ENCODE results near the gene HDAC11. TPM values are rescaled to one million over a fixed set of nuclear protein-coding genes. Genes with fewer than 3 reads are reported as not detected.

Gene HDAC11
- total and polyA plus RNA-seq, 9 of the 15 experiments (the other 6 are each of a cell fraction or from before 2014, with no cell fraction given) = 0.60 to 6.0 (median 4.5) TPM

DNA sequence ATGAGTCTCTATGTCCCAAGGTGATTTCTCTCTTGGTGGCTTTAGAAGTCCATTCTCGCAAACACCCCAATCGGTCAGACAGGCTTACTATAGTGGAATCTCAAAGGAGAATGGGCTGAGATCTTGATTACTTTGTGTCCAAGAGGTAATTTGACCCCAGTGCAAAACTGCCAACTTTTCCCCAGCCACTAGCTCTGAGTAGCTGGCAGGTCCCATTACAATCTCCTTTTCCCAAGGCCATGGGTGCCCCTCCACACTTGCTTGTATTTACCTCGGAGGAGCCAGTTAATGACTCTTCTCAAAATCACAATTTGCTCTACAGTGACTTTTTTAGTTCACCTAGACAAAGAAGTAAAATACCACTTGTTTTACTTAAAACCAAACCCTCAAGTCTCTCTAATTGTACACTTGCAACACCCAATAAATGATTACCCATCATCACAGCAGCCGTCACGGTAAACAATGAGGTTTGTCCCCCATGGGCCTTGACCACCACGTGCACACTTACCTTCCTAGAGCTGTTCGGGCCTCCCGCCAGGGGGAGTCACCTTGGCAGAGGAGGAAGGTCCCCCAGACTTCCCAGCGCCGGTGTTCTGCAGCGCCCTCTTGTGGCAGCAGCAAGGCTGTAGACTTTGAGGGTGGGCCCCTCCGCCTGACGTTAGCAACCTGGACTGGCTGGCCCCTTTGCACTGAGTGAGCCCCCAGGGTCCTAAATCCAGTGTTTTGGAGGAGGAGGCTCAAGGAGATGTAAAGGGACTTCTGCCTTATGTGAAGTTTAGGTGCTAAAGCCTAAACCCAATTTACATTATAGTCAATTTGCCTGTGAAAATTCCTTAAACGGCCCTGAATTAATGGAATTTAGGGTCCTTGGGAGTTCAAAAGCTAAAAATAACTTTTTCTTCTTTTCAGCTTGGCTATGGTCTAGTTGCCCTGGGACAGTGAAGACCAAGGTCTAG is 18.7 kb upstream of the HDAC11 start:
- BruUV-seq (replicated peaks) = no TSS peak
- Histone ChIP-seq H3K9me3 (replicated peaks; ENCODE audit: control insufficient read depth, insufficient read depth, low read depth, low read length) (no peaks in the 10 kb centered on the region), H3K27ac (ENCODE audit: extremely low read depth, low read depth, low read length) (no peak overlapping the region), H3K9me1 (ENCODE audit: control insufficient read depth, insufficient read depth, low read length) (no peaks in the 10 kb centered on the region), H2AFZ (ENCODE audit: low read depth, low read length) (peak overlapping the region; percentile 84), H4K20me1 (replicated peaks; ENCODE audit: control insufficient read depth, insufficient read depth, low read length) (no peaks in the 10 kb centered on the region), H3K4me2 (ENCODE audit: insufficient read depth, low read length) (no peak overlapping the region), H3K79me2 (ENCODE audit: control insufficient read depth, insufficient read depth, low read length) (no peaks in the 10 kb centered on the region), H3K36me3 (ENCODE audit: control insufficient read depth, insufficient read depth, low read length) (no peaks in the 10 kb centered on the region), H3K4me1 (replicated peaks in 1 of 2; ENCODE audit: control insufficient read depth in 2 of 2, insufficient read depth in 2 of 2, low read length in 2 of 2) (peaks cover 4 to 14% of the 10 kb centered on the region in 2 experiments; a peak in 4 of 5 replicates), H3K9ac (ENCODE audit: insufficient read depth in 1 of 2, low read depth in 2 of 2, low read length in 2 of 2) (no peak overlapping the region; a peak in 1 of 4 replicates), H3K27me3 (ENCODE audit: control insufficient read depth in 2 of 2, insufficient read depth in 2 of 2, low read length in 2 of 2) (peaks cover 6 to 25% of the 10 kb centered on the region in 2 experiments; a peak in 3 of 5 replicates), H3K4me3 (no peak overlapping the region)
- in situ Hi-C loops (cut with MboI) (loop anchor here (5.0 kb wide), 1 partner anchor 374 kb away; no protein-coding TSS in a partner anchor), intact Hi-C loops (cut with micrococcal nuclease) (loop anchor here (2.0 to 5.0 kb wide), 2 partner anchors 259 to 369 kb away; no protein-coding TSS in a partner anchor)
- POLR2A ChIA-PET = interaction anchor here (0.5 to 1.5 kb wide), 4 partner anchors 19 to 572 kb away, joined by 3 to 4 read pairs (median 3); partner anchors contain the start of gene HDAC11
- CTCF ChIA-PET (ENCODE audit: low intra/inter-chr PET ratio) = interaction anchor here (0.6 to 1.5 kb wide), 4 partner anchors 70 to 569 kb away, joined by 3 read pairs; no protein-coding TSS in a partner anchor
- WGBS (ENCODE audit: insufficient coverage, low coverage, missing lambda C conversion rate) = 19% methylated on average over 14 of the region's 14 CpGs
- FAIRE-seq (peak; percentile 66), DNase-seq (ENCODE audit: extremely low read depth in 1 of 4, low spot score in 3 of 4) (peak; percentile 90 to 95 (median 94)), ATAC-seq (peak; percentile 98)
- TF ChIP-seq PHB2 (IDR thresholded peaks at IDR 0.05; ENCODE audit: low read depth) (no peak), CEBPG (CRISPR knock-in tag; IDR thresholded peaks at IDR 0.05) (0 out of 2 replicates have a peak, but pooled peaks have one; percentile 7), CEBPG (tag; conservative IDR thresholded peaks at IDR 0.05 in 1 of 2, IDR thresholded peaks at IDR 0.05 in 1 of 2) (no peak), YBX1 (IDR thresholded peaks at IDR 0.05) (no peak), FOXA1 (IDR thresholded peaks at IDR 0.05; ENCODE audit: borderline replicate concordance) (no peak), BCOR (IDR thresholded peaks at IDR 0.05) (peak; percentile 56), CBX1 (IDR thresholded peaks at IDR 0.05; ENCODE audit: low read depth) (0 out of 2 replicates have a peak, but pooled peaks have one; percentile 36), TBP (optimal IDR thresholded peaks at IDR 0.05; ENCODE audit: low read depth, low read length) (peak; percentile 28), ATF7 (IDR thresholded peaks at IDR 0.05) (peak; percentile 35; the same call in 1 of the 2 replicates), LEF1 (IDR thresholded peaks at IDR 0.05) (no peak), NR4A1 (CRISPR knock-in tag; IDR thresholded peaks at IDR 0.05) (no peak), NR4A1 (tag; IDR thresholded peaks at IDR 0.05) (peak; percentile 40; the same call in 1 of the 2 replicates)
- TF ChIP-seq, protein P1, sequence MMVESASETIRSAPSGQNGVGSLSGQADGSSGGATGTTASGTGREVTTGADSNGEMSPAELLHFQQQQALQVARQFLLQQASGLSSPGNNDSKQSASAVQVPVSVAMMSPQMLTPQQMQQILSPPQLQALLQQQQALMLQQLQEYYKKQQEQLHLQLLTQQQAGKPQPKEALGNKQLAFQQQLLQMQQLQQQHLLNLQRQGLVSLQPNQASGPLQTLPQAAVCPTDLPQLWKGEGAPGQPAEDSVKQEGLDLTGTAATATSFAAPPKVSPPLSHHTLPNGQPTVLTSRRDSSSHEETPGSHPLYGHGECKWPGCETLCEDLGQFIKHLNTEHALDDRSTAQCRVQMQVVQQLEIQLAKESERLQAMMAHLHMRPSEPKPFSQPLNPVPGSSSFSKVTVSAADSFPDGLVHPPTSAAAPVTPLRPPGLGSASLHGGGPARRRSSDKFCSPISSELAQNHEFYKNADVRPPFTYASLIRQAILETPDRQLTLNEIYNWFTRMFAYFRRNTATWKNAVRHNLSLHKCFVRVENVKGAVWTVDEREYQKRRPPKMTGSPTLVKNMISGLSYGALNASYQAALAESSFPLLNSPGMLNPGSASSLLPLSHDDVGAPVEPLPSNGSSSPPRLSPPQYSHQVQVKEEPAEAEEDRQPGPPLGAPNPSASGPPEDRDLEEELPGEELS (CRISPR knock-in tag; IDR thresholded peaks at IDR 0.05; ENCODE audit: borderline replicate concordance) = no peak
- TF ChIP-seq, protein P2, sequence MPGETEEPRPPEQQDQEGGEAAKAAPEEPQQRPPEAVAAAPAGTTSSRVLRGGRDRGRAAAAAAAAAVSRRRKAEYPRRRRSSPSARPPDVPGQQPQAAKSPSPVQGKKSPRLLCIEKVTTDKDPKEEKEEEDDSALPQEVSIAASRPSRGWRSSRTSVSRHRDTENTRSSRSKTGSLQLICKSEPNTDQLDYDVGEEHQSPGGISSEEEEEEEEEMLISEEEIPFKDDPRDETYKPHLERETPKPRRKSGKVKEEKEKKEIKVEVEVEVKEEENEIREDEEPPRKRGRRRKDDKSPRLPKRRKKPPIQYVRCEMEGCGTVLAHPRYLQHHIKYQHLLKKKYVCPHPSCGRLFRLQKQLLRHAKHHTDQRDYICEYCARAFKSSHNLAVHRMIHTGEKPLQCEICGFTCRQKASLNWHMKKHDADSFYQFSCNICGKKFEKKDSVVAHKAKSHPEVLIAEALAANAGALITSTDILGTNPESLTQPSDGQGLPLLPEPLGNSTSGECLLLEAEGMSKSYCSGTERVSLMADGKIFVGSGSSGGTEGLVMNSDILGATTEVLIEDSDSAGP (CRISPR knock-in tag; IDR thresholded peaks at IDR 0.05) = 0 out of 2 replicates have a peak, but pooled peaks have one; percentile 25
- TF ChIP-seq, protein P3, sequence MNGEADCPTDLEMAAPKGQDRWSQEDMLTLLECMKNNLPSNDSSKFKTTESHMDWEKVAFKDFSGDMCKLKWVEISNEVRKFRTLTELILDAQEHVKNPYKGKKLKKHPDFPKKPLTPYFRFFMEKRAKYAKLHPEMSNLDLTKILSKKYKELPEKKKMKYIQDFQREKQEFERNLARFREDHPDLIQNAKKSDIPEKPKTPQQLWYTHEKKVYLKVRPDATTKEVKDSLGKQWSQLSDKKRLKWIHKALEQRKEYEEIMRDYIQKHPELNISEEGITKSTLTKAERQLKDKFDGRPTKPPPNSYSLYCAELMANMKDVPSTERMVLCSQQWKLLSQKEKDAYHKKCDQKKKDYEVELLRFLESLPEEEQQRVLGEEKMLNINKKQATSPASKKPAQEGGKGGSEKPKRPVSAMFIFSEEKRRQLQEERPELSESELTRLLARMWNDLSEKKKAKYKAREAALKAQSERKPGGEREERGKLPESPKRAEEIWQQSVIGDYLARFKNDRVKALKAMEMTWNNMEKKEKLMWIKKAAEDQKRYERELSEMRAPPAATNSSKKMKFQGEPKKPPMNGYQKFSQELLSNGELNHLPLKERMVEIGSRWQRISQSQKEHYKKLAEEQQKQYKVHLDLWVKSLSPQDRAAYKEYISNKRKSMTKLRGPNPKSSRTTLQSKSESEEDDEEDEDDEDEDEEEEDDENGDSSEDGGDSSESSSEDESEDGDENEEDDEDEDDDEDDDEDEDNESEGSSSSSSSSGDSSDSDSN (IDR thresholded peaks at IDR 0.05; ENCODE audit: borderline replicate concordance in 1 of 2, low read depth in 2 of 2, low read length in 2 of 2) = 0 out of 4 replicates have a peak, but pooled peaks of 1 of the 2 experiments have one; percentile 40

Data from K562 (cell line).